ENCODE results near the gene KLK13.

GRCh38 chr19:51090471-51090870 is 25.6 kb upstream of the KLK13 start:
- no peak for TF ChIP-seq CTCF (IDR thresholded peaks at IDR 0.05)
- TF ChIP-seq POLR2A (IDR thresholded peaks at IDR 0.05), result no peak
